Tibial nerve (tissue), 4 donors: ENCODE measurements around the gene ZNRF1.

Experiments
- CTCF ChIP-seq, 5 experiments: fragments of 200-600 bp in 3 of 5; fragments of 450-650 bp in 2 of 5; sonication (generic) in 3 of 5; IDR thresholded peaks; one replicate each; pipeline ENCODE4 v1.5.1; 2016 to 2019; ENCODE audit warnings: antibody characterized with exemption in 5 of 5, mild to moderate bottlenecking in 3 of 5, moderate library complexity in 2 of 5
- EP300 ChIP-seq, 2 donors: sonication (generic); formaldehyde crosslinking; IDR thresholded peaks; one replicate each; pipeline ENCODE4 v1.6.1; 2017; ENCODE audit warnings: antibody characterized with exemption in 2 of 2, mild to moderate bottlenecking in 1 of 2
- POLR2A ChIP-seq, 2 donors: fragments of 450-650 bp; IDR thresholded peaks; one replicate each; pipeline ENCODE4 v1.6.1; 2017; ENCODE audit warnings: antibody characterized with exemption in 2 of 2, mild to moderate bottlenecking in 2 of 2, moderate library complexity in 2 of 2

GRCh38 chr16:75079346-75079926, 80.6 kb downstream of the ZNRF1 start:
- TF ChIP-seq CTCF (IDR thresholded peaks at IDR 0.05), result no peak
- TF ChIP-seq POLR2A (IDR thresholded peaks at IDR 0.05), result no peak
- no peak for TF ChIP-seq EP300 (IDR thresholded peaks at IDR 0.05)
